Fibroblast of skin of right quadriceps (primary cell): ENCODE data around the gene C1orf87.

Experiments
- DNase-seq: peaks from one replicate; pipeline ENCODE4 v3.0.0-alpha.2; 2013

Gene C1orf87

DNA sequence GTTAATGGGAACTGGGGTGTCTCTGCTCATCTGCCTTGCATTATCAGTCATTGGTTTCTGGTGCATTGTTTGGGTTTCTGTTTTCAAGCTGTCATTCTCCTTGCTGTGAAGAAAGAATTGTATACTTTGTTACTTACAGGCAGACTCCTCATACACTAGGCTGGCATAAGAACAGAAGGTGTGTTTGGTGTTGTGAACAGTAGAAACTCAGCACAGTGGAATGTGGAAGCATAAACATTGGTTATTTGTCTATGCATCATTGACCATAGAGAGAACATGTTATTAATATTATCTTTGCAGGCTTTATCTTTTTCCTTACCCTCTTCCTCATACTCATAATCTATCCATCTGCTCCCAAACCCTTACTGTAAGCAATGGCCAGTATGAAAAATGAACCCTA, 18.2 kb downstream of the C1orf87 start:
- no peak for DNase-seq

DNA sequence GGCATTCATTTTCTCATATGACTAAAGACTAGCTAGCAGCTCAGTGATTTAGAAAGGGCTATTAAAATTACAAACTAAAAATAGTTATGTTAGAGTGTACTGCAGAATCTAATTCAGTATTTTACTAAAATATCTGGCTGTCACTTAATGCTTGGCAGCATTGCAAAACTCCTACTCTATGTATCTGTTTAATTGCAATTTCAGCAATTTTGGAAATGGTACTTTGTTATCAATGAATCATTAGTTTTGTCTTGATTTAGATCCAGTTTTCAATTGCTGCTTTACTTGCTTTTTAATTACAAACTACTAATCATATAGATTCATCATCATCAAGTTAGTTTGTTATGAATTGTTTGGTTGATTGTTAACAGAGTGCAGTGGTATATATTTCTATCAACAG, 19.2 kb downstream of the C1orf87 start:
- DNase-seq, result no peak

- DNase-seq, result no peak
Observed at GRCh38 chr1:60052601-60053000, 21.0 kb downstream of the C1orf87 start.

- no peak for DNase-seq
Observed at GRCh38 chr1:60051191-60051590, 22.4 kb downstream of the C1orf87 start.

- no peak for DNase-seq
Observed at GRCh38 chr1:60049188-60049587, 24.4 kb downstream of the C1orf87 start.

DNA sequence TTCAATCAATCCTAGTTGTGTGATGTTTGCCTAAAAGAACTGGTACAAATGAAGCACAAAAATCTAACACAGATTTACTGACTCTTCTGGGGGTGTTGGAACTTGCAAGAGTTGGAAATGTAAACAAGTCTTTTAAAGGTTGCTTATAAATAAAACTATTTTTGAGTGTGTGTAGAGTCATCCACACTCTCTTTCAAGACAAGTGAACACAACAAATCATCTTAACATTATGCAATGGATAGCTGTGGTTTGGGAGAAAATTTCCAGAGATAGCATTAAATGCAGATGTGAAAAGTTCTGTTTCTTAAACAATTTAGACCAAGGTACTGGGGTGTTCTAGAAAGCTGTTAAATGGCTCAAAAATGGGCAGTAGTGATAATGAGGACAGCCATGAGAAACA, 28.7 kb downstream of the C1orf87 start:
- DNase-seq, result peak; percentile 38

DNA sequence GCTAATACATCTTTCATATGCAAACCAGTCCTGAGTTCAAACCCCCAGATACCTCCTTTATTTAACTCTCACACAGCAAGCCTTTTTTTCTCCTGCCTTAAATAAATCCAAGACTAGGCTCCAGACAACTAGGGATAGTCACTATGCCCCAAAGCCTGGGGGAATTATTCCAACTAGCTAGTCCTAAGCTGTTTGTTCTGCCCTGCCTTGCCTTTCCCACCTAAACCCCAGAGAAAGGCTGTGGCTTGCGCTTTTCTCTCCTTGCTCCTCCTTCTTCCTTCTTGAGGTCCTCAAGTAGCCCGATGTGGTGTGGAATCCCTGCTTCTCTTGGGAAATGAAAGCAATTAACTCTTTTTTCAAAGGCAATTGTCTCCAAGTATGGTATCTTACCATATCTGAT, 31.8 kb downstream of the C1orf87 start:
- no peak for DNase-seq

DNA sequence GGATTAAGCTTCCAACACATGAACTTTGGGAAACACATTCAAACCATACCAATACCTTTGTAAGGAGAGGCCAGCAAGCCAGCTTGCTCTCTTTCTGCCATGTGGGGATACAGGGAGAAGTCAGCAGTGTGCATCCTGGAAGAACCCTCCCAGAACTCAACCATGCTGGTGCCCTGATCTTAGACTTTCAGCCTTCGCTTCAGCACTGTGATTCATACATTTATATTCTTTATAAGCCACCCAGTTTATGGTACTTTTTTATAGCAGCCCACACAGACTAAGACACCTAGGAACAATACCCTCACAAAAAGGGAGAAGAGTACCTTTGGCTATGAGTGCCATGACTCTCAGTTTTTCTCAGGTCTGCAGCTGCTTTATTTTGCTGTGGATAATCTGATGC, 35.9 kb downstream of the C1orf87 start:
- DNase-seq, result no peak

GRCh38 chr1:60036856-60037460, 36.6 kb downstream of the C1orf87 start:
- DNase-seq, result peak; percentile 1

GRCh38 chr1:60035921-60036320, 37.6 kb downstream of the C1orf87 start:
- DNase-seq, result no peak

DNA sequence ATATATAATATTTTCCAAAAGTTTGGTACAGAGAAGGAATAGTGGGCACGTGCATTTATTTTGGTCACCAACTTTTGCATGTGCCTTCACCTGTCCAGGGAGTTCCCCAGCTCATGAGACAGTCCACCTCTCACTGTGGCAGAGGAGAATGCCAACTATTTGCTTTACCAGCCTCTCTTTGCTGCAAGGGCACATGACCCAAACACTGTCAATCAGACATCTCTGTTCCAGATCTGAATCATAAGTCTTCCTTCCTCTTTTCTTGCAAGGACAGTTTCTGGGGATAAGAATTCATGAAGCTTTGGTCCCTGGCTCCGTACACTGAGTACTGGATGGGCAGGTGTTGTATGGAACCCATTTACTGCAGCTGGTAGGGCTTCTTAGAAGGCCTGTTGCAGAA, 38.6 kb downstream of the C1orf87 start:
- DNase-seq, result no peak

- no peak for DNase-seq
Observed at GRCh38 chr1:60033066-60033465, 40.5 kb downstream of the C1orf87 start.

DNA sequence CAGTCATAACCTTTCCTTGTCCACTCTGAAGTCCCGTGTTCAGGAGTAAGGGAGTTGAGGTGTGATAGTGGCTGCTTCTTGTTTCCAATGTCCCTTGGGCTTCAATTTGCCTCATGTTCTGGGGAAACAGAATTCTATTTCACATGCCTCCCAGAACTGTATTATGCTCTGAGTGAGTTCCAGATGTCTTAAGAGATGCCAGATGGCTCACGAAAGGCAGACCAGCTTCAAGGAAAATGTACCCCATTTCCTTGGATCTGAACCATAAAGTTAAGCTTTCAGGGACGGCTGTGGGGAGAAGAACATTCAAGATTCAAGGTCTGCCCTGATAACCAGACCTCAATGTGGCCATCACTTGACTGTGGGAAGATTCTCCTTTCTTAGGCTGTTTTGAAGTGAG, 42.4 kb downstream of the C1orf87 start:
- DNase-seq, result no peak

GRCh38 chr1:60025552-60025951, 48.0 kb downstream of the C1orf87 start:
- DNase-seq, result no peak

DNA sequence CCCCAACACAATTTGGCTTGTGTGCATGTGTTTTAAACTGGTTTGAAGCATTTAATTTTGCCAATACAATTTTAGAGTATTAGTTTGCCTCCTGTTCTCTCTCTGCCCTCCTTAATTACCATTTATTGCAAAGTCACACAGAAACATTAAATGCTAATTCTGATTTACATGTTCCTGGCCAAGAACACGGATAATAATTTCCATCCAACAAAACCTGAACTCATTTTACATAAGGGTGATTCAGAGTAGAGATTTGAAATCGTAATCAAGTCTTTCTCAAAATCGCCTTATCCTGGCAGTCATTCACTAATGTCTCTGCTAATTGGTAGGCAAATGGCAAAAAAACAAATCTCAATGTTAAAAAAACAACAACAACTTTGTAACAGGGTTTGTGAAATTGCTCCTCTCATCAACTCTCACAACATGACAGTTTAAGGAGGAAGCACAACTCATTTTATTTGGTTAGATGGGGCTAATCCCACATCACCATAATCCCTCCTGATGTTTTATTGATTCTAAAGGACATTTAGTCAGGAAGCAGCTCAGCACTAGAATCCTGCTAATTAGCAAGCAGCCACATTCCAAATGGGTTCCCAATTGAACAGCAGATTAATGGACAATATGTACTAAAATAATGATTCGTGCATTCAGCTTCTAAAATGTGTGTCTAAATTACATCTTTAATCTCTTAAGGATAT, 55.9 kb downstream of the C1orf87 start:
- no peak for DNase-seq

- DNase-seq, result no peak
Observed at GRCh38 chr1:60010690-60011089, 62.9 kb downstream of the C1orf87 start.

- no peak for DNase-seq
Observed at GRCh38 chr1:60008500-60008899, 65.1 kb downstream of the C1orf87 start.

DNA sequence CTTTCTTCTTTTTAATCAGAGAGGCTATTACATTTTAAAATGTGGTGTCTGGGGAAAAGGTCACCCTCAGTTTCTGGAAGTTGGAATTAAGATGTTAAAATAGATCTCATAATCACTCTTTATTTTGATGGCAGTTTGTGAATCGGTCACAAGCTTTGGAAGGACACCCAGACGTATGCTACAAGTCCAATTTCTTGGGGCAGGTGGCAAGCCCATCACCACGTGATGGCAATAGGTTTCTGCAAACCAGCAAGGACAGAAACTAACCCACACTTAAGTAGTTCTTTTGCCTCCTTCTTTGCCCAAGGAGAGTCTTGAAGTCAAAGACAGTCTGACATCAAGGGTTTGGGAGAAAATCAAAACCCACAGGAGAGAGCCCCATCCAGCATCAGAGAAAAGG, 72.9 kb downstream of the C1orf87 start:
- DNase-seq, result no peak

DNA sequence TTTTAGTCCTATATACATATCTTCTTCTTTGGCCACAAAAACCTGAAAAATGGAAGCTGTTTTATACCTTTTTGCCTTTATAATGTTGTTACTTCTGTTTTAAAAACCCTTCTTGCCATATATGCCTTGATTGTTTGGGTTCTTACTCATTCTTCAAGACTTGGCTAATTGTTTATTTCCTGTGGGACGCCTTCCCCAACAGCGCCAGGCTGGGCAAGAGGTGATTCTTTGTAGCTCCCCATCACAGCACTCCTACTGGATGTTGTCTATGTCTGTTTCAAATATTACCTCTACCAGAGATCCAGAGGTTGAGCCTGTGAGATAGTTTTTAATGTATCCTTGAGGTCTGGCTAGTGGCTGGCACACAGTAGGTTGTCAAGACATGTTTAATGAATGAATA, 73.8 kb downstream of the C1orf87 start:
- no peak for DNase-seq

DNA sequence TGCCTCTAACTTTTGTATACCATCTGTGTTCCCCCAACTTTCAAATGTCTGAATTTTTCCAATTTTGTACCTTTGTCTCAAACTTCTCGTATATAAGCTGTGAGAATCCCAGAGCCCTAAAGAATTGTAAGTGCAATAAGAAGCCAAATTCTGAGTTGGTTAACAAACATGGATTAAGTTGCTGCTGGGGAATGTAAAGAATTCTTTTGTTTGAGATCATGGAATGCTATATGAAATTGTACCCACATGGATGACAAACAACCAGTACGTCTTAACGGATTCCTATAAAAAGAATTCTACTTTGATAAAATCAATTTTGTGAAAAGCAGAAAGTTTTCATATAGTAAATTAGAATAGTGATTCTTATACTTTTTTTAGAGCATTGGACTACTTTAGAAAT, 74.6 kb downstream of the C1orf87 start:
- peak; percentile 38 for DNase-seq

GRCh38 chr1:59997479-59998115, 76.0 kb downstream of the C1orf87 start:
- no peak for DNase-seq

DNA sequence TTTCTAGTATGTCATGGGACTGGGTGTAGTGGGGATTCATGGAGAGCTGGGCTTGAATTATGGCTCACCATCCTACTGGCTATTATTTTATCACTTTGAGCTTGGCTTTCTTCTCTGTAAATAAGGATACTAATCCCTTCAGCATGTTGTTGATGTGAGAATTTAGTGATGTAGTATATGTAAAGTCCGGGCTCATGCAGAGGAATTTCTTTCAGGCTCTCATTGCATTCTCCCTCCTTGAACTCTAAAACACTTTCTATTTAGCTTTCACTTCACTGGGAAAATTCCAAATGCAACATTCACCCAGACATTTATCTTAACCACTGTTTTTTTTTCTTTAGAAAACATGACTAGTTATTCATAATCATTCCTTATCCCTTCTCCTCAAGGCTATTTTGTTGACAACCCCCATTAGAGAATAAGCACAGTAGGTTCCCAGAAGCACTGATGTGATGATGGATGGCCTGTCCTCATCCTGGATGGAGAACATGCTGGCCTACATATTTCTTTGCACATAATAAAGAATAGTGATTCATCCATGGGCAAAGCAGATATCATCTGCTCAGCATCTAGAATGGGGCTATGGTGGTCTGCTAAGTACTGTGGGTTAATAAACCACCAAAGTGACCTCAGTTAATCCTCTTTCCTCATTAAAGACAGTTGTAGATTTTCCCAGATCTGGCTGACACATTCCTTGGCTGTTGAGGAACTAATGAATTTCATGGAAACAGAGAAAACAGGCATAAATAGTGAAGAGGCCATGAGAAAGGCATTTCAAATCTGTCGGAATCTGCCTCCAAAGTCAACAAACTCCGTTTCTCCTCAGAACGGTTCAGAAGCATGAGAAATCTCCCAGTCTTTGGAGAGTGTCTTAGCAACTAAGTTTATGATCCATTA, 79.0 kb downstream of the C1orf87 start:
- DNase-seq, result peak; percentile 99

- no peak for DNase-seq
Observed at GRCh38 chr1:59992040-59992820, 81.3 kb downstream of the C1orf87 start.
